ENCODE measurements around the gene MRPS25.
"Not testable (repeated sequence)": the region's sequence is repeated elsewhere in the genome, so short reads cannot be mapped to it uniquely, and the experiment has no call there.

Gene MRPS25

GRCh38 chr3:15007681-15008141 lies 57.4 kb downstream of the MRPS25 start:
- peak; percentile 88 for DNase-seq (ENCODE audit: low read depth)
- TF ChIP-seq, protein P1, sequence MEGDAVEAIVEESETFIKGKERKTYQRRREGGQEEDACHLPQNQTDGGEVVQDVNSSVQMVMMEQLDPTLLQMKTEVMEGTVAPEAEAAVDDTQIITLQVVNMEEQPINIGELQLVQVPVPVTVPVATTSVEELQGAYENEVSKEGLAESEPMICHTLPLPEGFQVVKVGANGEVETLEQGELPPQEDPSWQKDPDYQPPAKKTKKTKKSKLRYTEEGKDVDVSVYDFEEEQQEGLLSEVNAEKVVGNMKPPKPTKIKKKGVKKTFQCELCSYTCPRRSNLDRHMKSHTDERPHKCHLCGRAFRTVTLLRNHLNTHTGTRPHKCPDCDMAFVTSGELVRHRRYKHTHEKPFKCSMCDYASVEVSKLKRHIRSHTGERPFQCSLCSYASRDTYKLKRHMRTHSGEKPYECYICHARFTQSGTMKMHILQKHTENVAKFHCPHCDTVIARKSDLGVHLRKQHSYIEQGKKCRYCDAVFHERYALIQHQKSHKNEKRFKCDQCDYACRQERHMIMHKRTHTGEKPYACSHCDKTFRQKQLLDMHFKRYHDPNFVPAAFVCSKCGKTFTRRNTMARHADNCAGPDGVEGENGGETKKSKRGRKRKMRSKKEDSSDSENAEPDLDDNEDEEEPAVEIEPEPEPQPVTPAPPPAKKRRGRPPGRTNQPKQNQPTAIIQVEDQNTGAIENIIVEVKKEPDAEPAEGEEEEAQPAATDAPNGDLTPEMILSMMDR (conservative IDR thresholded peaks at IDR 0.05; ENCODE audit: control insufficient read depth, insufficient read depth, low read depth, low read length) = no peak
- no peak overlapping the region for H3K4me3 ChIP-seq (ENCODE audit: control insufficient read depth, low read depth, low read length)

DNA sequence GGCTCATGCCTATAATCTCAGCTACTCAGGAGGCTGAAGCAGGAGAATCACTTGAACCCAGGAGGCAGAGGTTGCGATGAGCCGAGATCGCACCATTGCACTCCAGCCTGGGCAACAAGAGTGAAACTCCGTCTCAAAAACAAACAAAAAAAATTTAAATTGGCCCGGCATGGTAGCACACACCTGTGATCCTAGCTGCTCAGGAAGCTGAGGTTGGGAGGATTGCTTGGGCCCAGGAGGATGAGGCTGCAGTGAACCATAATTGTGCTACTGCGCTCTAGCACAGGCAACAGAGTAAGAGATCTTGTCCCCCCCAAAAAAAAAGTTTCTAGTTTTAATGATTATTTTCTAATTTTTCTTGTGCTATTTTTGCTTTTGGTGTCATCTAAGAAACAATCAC lies 65.9 kb downstream of the MRPS25 start:
- not testable (repeated sequence) for H3K4me3 ChIP-seq (ENCODE audit: control insufficient read depth, low read depth, low read length); DNase-seq (ENCODE audit: low read depth)
